Activated T-cell treated with anti-CD3 and anti-CD28 coated beads, Interleukin-2, amount 50 U/mL, for 4 hours (primary cell): ENCODE results near the gene FBXO9. TPM values are rescaled to one million over a fixed set of nuclear protein-coding genes. Genes with fewer than 3 reads are reported as not detected.
A peak's percentile ranks its signal among the peaks of the same experiment; 100 is the strongest.
"Not testable (repeated sequence)": the region's sequence is repeated elsewhere in the genome, so short reads cannot be mapped to it uniquely, and the experiment has no call there.

Source experiments
- ATAC-seq, 2 donors: fragments of 200-7000 bp; cut with Tn5 transposase; one replicate each; pipeline ENCODE4 v1.10.0; 2021
- DNase-seq: peaks from one replicate; pipeline ENCODE4 v3.0.0-alpha.2; 2020
- H3K27me3 Mint-ChIP-seq: one replicate; pipeline ENCODE4 v1.8.0; 2021; ENCODE audit warnings: low read depth, mixed read lengths
- H3K36me3 Mint-ChIP-seq: one replicate; pipeline ENCODE4 v1.8.0; 2022; ENCODE audit warnings: mixed read lengths; ENCODE audit not compliant: insufficient read depth
- H3K4me1 Mint-ChIP-seq: one replicate; pipeline ENCODE4 v1.8.0; 2021; ENCODE audit warnings: low read depth, mixed read lengths
- H3K4me3 Mint-ChIP-seq: one replicate; pipeline ENCODE4 v1.8.0; 2021; ENCODE audit warnings: mild to moderate bottlenecking, moderate library complexity, mixed read lengths
- H3K9me3 Mint-ChIP-seq: one replicate; pipeline ENCODE4 v1.8.0; 2021; ENCODE audit warnings: mixed read lengths
- total RNA-seq, 3 donors: library from RNA; stranded (reverse); gene quantifications; one replicate each; pipeline ENCODE4 v1.2.1, GENCODE V29; 2021

Gene FBXO9
- total RNA-seq, 3 donors from 2014 or later = 46.6 to 49.2 (median 49.0) TPM

DNA sequence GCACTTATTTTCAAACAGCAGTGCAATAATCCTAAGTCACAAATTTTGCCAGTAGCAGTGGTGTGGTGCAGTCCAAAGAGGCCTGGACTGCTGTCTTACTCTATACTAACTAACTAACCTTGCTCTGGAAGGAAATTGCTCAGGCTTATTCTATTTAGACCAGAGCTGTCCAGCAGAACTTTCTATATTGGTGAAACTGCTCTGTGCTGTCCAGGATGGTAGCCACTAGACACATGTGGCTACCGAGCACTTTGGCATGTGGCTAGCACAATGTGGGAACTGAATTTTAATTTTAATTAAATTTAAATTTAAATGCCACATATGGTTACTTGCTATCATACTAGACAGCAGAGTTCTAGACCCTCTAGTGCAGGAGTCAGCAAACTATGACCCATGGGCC, 27.1 kb upstream of the FBXO9 start:
- Mint-ChIP-seq H3K27me3 (no peaks in the 10 kb centered on the region), H3K4me3 (no peak overlapping the region), H3K9me3 (no peaks in the 10 kb centered on the region), H3K36me3 (peaks cover 48% of the 10 kb centered on the region), H3K4me1 (no peaks in the 10 kb centered on the region)
- DNase-seq (no peak), ATAC-seq (no peak)

DNA sequence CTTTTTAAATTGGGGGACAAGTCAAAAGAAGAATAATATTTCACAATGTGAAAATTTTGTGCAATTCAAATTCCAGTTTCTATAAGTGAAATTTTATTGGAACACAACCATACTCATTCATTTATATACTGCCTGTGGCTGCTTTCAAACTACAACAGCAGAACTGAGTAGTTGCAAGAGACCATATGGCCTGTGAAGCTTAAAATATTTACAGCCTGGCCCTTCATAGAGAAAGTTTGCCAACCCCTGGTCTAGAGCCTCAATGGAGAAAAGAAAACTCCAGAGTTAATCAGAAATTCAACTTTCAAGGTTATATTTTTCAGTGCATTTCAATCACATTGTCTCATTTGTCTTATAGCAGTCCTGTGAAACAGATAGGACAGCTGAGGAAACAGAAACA, 26.6 kb upstream of the FBXO9 start:
- Mint-ChIP-seq H3K36me3 (peaks cover 43% of the 10 kb centered on the region), H3K9me3 (no peaks in the 10 kb centered on the region), H3K27me3 (no peaks in the 10 kb centered on the region), H3K4me3 (no peak overlapping the region), H3K4me1 (no peaks in the 10 kb centered on the region)
- no peak for DNase-seq
- ATAC-seq = no peak

DNA sequence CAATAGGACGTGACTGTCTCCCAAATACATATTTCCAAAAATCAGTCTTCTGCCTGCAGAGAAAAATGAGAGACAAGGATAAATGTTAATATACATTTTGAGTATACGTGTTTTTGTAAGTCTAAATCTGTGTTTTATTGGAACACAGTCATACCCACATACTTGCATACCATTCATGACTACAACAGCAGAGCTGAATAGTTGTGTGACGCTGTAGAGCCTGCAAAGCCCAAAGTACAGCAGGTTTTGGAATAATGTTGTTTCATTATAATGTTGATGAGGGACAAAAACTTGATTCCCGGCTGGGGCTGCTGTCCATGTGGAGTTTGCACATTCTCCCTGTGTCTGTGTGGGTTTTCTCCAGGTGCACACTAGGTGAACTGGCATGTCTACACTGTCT, 23.8 kb upstream of the FBXO9 start:
- H3K4me3 Mint-ChIP-seq = no peak overlapping the region
- DNase-seq (no peak), ATAC-seq (no peak)
- H3K4me1 Mint-ChIP-seq = no peaks in the 10 kb centered on the region
- peaks cover 36% of the 10 kb centered on the region for H3K36me3 Mint-ChIP-seq
- H3K27me3 Mint-ChIP-seq = no peaks in the 10 kb centered on the region
- no peaks in the 10 kb centered on the region for H3K9me3 Mint-ChIP-seq

DNA sequence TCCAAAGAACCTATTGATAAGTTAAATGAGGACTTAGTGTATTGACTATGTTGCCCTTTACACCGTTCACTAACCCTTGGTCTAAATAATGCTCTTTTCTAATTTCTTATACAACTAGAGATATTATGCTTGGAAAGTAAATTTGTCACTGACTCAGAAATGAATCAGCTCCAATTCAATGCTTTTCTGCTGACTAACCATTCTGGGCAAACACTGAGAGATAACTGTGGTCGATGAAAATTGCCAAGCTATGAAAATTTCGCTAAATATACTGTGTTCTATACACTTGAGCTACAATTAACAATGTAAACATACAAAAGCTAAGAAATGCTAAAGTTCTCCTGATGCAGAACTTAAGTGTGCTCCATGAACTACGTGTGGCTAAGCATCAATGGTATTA, 23.1 kb upstream of the FBXO9 start:
- Mint-ChIP-seq H3K27me3 (no peaks in the 10 kb centered on the region), H3K36me3 (peaks cover 32% of the 10 kb centered on the region), H3K4me3 (no peak overlapping the region), H3K4me1 (peaks cover 5% of the 10 kb centered on the region), H3K9me3 (no peaks in the 10 kb centered on the region)
- DNase-seq (no peak), ATAC-seq (no peak)

DNA sequence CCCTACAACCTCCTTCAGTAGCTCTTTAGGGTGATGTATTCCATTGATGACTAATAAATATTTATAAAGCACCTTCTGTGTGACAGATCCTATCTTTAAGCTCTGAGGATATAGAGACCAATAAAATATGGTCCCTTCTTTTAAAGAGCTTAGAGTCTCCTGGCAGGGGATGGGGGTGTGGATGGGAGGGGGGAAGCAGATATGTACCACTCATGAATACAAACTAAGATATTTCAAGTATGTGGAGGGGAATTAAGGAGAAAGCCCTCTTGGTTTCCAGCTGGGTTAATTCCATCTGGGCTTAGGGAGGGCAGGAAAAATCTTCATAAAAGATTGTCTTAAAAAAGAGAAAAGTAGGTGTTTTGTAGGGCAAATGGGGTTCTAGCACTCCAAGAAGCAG, 21.6 kb upstream of the FBXO9 start:
- H3K4me1 Mint-ChIP-seq = peaks cover 16% of the 10 kb centered on the region
- no peaks in the 10 kb centered on the region for H3K9me3 Mint-ChIP-seq
- H3K27me3 Mint-ChIP-seq = no peaks in the 10 kb centered on the region
- no peak for ATAC-seq
- DNase-seq = no peak
- no peak overlapping the region for H3K4me3 Mint-ChIP-seq
- peaks cover 30% of the 10 kb centered on the region for H3K36me3 Mint-ChIP-seq

DNA sequence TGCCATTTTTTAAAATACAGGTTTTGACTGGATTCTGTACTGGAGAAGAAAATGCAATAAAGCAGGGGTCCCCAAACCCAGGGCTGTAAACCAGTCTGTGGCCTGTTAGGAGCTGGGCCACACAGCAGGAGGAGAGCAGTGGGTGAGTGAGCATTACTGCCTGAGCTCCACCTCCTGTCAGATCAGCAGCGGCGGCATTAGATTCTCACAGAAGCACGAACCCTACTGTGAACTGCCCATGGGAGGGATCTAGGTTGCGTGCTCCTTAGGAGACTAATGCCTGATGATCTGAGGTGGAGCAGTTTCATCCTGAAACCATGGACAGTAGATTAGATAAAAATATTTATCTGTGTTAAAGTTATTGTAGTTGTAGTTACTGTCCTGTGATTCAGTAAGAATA, 21.1 kb upstream of the FBXO9 start:
- Mint-ChIP-seq H3K4me3 (no peak overlapping the region), H3K36me3 (peaks cover 26% of the 10 kb centered on the region), H3K27me3 (no peaks in the 10 kb centered on the region), H3K4me1 (peaks cover 21% of the 10 kb centered on the region), H3K9me3 (no peaks in the 10 kb centered on the region)
- no peak for DNase-seq
- ATAC-seq = no peak

DNA sequence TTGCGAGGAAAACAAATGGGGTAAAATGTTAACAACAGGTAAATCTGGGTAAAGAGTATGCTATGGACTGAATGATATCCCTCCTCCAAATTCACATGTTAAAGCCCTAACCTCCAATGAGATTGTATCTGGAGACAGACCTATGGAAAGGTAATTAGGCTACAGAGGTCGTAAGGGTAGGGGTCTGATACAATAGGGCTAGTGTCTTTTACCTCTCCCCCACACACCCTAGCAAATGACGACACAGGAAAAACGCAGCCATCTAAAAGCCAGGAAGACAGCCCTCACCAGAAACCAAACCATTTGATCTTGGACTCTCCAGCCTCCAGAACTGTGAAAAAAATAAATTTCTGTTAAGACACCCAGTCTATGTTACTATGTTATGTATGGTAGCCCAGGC, 20.6 kb upstream of the FBXO9 start:
- no peak overlapping the region for H3K4me3 Mint-ChIP-seq
- H3K9me3 Mint-ChIP-seq = no peaks in the 10 kb centered on the region
- ATAC-seq (no peak), DNase-seq (no peak)
- H3K4me1 Mint-ChIP-seq = peaks cover 25% of the 10 kb centered on the region
- H3K36me3 Mint-ChIP-seq = peaks cover 25% of the 10 kb centered on the region
- H3K27me3 Mint-ChIP-seq = no peaks in the 10 kb centered on the region

DNA sequence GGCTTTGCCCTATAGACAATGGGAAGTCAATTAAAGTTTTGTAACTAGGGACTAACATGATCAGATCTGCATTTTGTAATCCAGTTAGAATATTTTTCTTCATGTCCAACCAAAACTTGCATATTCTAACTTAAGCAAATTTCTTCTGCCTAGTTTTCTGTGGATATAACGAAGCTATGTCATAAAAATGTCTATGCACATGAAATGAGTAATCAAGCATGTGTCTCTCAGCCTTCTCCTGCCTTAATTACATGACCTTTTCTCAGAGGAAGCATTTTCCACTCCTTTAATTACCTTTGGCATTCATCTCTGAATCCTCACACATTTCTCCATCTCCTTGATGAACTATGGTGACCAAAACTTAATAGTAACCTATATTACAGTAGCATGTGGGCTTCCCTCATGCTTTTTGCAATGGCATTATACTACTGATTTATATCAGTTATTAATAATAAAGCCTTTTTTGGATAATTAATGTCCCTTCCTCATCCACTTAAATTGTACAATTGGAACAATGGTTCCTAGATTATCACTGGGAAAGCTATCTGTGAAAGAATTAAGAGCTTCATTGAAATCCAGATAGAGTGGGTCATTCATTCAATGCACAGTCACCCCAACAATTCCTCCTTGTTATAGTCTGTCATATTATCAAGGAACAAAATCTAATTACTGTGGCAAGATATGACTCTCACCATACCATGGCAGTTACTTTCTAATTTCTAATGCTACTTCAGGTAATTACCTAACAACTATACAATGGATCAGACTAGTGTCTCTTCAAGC, 19.1 kb upstream of the FBXO9 start:
- Mint-ChIP-seq H3K4me3 (no peak overlapping the region), H3K9me3 (no peaks in the 10 kb centered on the region), H3K27me3 (no peaks in the 10 kb centered on the region), H3K36me3 (peaks cover 10% of the 10 kb centered on the region), H3K4me1 (peaks cover 25% of the 10 kb centered on the region)
- ATAC-seq = no peak
- no peak for DNase-seq

DNA sequence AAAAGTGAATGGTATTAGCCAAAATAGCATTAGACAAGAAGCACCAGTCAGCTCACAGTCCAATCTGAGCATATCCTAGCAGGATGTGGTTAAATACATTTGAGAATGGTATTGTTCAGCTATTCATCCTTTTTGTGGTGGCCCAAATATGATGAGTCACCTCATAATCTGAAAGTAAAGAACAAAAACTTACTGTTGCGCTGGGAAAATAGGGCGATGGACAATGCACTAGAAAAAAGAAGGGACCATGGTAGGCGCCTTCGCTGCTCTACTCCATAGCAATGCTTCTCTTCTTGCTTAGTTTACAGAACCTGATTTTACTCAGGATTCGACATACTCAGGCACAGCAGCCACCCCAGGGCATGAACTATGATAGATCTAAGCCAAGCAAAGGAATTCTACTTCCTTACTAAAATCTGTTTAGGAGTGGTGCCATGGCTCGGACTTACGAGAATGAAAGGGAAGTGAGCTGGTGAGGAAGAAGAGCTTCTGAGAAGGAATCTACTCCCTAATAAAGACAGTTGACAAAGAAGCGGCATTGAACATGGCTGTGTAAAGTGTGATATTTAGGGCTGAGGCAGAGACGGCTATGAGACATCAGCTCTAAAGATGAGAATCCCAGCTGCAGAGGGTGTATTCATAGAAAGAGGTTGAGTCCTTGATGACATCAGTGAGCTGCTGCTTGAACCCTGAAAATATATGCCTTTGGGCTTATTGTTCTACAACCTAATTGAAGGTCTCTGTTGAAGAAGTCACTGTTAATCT, 16.6 kb upstream of the FBXO9 start:
- Mint-ChIP-seq H3K36me3 (peaks cover 14% of the 10 kb centered on the region), H3K4me3 (peak overlapping the region; percentile 52), H3K4me1 (peaks cover 25% of the 10 kb centered on the region), H3K9me3 (no peaks in the 10 kb centered on the region), H3K27me3 (no peaks in the 10 kb centered on the region)
- peak; percentile 60 to 72 for ATAC-seq
- no peak for DNase-seq

DNA sequence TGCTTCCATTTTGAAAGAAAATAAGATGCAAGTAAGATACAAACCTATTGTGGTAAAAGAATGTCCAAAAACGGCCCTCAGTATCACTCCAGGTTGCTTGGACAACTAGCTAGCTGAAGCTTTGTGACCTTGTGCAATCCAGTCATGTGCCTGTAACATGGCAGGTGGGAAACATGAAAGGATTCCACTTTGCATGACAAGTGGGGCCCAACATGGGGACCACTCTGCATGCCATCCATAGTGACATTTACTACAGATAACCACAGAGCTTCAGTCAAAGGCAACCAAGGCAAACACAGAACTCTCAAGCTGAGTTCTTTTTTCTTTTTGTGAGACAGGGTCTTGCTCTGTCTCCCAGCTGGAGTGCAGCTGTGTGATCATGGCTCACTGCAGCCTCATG, 15.8 kb upstream of the FBXO9 start:
- Mint-ChIP-seq H3K4me1 (peaks cover 25% of the 10 kb centered on the region), H3K36me3 (peaks cover 14% of the 10 kb centered on the region), H3K9me3 (no peaks in the 10 kb centered on the region), H3K27me3 (no peaks in the 10 kb centered on the region), H3K4me3 (no peak overlapping the region)
- DNase-seq (no peak), ATAC-seq (no peak)

DNA sequence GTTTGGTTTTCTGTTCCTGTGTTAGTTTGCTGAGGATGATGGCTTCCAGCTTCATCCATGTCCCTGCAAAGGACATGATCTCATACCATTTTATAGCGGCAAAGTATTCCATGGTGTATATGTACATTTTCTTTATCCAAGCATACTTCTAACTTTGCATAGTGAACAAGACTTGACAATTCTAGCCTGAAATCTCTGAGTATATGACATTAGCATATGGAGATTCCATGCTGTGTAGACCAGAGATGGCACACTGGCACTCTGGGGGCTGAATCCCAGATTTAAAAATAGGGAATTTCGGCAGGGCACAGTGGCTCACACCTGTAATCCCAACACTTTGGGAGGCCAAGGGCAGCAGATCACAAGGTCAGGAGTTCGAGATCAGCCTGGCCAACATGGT, 13.1 kb upstream of the FBXO9 start:
- H3K4me1 Mint-ChIP-seq = peaks cover 31% of the 10 kb centered on the region
- H3K4me3 Mint-ChIP-seq, DNase-seq, ATAC-seq, H3K27me3 Mint-ChIP-seq, H3K9me3 Mint-ChIP-seq: not testable (repeated sequence)
- peaks cover 16% of the 10 kb centered on the region for H3K36me3 Mint-ChIP-seq

DNA sequence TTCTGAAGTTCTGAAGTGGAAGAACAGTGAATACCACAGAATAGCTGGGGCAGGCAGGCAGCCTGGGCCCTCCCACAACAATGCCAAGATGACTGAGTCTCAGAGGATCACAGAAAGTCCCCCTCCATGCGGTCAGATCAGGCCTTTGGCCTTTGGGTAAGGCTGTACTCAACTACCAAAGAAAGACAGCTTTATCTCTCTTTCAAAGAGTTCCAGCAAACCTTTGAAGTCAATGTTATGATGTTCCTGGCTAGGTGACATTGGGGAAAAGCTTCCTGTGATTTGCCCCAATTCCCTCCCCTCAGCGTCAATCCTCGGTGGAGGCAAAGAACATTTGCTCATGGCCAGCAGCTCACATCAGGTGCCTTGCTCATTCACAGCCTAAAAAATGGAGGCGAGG, 10.7 kb upstream of the FBXO9 start:
- Mint-ChIP-seq H3K4me1 (peaks cover 31% of the 10 kb centered on the region), H3K27me3 (no peaks in the 10 kb centered on the region), H3K4me3 (no peak overlapping the region), H3K36me3 (peaks cover 11% of the 10 kb centered on the region), H3K9me3 (no peaks in the 10 kb centered on the region)
- DNase-seq (no peak), ATAC-seq (no peak)

DNA sequence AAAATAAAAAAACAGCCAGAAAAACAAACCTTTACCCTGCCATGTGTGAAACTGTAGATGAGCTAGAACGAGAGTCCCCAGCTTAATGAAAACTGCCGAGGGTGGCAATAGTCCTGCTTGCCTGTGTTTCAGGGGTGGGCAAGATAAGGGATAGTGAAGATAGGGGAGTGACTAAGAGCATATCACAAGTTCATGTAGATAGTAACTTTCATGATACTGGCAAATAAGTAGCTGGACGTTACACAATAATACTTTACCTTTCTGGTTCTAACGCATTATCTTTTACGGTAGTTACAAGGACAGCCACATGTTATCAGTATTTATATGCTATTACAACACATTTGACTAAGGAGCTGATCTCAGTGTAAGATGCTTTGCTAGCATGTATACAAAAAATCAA, 9.3 kb upstream of the FBXO9 start:
- peaks cover 11% of the 10 kb centered on the region for H3K36me3 Mint-ChIP-seq
- no peaks in the 10 kb centered on the region for H3K9me3 Mint-ChIP-seq
- no peak for DNase-seq
- peaks cover 43% of the 10 kb centered on the region for H3K4me1 Mint-ChIP-seq
- H3K27me3 Mint-ChIP-seq = no peaks in the 10 kb centered on the region
- ATAC-seq = no peak
- H3K4me3 Mint-ChIP-seq = no peak overlapping the region

DNA sequence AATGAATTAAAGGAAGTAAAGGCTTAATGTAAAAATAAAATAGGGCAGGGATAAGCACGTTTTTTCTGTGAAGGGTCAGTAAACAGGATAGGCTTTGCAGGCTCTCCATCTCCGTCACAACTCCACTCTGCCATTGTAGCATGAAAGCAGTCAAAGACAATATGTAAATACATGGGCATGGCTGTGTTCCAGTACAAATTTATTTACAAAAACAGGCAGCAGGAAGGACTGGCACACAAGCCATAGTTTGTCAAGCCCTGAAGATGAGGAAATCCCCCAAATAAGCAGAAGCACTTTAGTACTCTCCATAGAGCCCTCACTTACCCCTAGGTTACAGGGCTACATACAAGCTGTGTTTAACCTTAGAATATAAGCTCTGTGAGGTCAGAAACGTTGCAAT, 8.9 kb upstream of the FBXO9 start:
- no peaks in the 10 kb centered on the region for H3K9me3 Mint-ChIP-seq
- no peak overlapping the region for H3K4me3 Mint-ChIP-seq
- no peak for ATAC-seq
- peaks cover 47% of the 10 kb centered on the region for H3K4me1 Mint-ChIP-seq
- H3K27me3 Mint-ChIP-seq = no peaks in the 10 kb centered on the region
- peaks cover 11% of the 10 kb centered on the region for H3K36me3 Mint-ChIP-seq
- no peak for DNase-seq
